GM21515 (cell line): ENCODE measurements around the gene RPS14.

Source experiments
- ATAC-seq: cut with Tn5 transposase; IDR thresholded peaks from one replicate; pipeline ENCODE4 v1.9.1; 2021; ENCODE audit not compliant: unreplicated experiment

RPS14 gene

DNA sequence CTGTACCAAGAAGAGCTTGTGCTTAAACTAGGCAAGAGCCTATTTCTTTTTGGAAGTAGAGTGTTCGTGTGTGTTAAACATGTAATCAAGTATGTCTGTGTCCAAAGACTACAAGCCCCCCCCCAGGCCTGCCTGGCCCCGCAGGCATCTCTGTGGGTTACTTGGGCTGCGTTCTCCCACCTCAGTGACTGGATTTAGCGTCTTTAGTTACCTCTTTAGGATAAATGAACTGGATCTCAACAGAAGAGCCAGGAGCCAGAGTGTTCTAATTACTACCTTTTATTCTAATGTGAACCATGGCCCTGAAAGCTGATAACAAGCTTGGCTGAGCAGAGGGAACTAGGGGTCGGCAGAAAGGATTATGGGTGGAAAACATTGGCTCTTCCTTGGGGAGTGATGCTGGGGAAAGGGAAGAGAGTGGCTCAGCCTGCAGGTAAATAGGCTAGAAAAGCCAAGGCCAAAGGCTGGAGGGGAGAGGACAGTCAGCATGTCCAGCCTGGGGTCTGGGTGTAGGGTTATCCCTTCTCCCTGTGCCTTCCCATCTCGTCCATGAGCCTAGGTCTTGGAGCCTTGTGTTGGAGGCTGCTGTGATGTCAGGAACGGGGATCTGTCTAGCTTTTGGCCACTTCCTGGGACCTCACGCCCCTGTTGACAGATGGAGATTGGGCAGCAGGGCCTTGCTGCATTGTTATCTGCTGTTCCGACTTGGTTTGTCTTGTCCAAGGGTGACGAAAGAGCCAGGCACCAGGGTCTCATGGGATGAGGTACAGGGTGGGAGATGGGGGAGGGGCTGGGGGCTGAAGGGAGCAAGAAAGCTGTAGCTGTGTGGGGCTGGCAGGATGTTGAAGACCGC is 47.9 kb downstream of the RPS14 start:
- ATAC-seq: no peak

DNA sequence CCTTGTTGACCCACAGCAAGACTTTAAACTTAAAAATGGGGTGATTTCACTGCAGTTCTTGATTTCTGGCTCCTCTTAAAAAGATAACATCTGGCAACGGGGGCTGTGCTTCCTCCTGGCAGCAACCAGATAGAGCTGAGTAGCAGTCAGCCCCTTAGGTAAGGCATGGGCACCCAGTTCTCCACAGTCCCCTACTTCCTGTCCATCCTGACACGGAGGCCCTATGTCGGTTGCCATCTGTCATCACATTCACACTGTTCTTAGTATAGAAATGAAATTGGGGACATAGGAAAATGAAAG is 48.5 kb downstream of the RPS14 start:
- no peak for ATAC-seq

DNA sequence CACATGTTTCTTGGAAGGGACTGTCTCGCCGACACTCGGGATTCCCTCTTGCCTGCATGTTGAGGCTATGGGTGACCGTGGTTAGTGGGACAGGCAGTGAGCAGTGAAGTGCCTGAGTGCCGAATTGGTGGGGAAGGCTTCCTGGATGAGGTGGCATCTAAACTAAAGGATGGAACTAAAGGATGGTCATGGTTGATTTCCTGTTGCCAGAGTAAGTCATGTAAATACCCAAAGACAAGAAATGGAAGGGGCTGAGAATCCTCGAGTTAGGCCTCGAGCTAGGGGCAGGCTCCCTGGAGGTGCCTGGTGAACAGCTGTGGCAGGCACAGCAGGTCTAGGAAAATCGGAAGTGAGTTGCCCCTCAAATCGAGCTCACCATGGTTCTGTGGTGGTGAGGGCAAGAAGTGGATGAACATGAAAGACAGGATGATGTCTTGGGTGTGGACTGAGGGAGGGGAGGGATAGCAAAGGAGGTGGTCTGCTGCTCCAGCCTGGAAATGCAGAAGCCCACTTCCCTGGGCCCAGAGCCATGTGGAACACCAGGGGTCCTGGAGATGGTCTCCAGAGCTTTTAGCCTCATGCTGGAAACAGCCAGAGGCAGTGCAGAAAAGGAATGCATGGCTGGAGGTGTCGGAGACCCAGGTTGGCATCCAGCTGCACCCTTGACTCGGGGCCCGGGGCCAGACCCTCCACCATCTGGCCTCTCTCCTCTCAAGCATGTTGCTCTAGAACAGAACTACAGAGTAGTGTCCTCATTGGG is 49.0 kb downstream of the RPS14 start:
- ATAC-seq: no peak

DNA sequence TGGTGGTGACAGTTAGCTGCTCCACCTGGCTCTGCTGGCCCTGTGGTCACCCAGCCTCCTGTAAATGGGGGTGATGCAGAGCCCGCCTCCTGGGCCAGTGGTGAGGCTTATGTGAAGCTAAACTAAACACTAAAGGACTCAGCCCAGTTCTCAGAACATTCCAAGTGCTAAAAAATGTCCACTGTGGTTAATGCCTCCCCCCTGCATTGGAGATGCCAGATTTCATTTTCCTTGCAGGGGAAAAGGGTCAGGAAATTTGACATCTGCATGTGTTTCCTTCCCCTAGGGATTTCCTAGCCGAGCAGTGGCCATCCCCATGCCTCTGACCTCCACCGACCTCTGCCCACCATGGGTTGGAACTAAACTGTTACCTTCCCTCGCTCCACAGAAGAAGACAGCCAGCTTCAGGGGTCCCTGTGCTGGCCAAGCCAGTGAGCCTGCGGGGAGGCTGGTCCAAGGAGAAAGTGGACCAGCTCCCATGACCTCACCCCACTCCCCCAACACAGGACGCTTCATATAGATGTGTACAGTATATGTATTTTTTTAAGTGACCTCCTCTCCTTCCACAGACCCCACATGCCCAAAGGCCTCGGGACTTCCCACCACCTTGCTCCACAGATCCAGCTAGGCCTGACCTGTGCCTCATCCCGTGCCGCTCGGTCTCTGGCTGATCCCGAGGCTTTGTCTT is 49.9 kb downstream of the RPS14 start:
- ATAC-seq: no peak

DNA sequence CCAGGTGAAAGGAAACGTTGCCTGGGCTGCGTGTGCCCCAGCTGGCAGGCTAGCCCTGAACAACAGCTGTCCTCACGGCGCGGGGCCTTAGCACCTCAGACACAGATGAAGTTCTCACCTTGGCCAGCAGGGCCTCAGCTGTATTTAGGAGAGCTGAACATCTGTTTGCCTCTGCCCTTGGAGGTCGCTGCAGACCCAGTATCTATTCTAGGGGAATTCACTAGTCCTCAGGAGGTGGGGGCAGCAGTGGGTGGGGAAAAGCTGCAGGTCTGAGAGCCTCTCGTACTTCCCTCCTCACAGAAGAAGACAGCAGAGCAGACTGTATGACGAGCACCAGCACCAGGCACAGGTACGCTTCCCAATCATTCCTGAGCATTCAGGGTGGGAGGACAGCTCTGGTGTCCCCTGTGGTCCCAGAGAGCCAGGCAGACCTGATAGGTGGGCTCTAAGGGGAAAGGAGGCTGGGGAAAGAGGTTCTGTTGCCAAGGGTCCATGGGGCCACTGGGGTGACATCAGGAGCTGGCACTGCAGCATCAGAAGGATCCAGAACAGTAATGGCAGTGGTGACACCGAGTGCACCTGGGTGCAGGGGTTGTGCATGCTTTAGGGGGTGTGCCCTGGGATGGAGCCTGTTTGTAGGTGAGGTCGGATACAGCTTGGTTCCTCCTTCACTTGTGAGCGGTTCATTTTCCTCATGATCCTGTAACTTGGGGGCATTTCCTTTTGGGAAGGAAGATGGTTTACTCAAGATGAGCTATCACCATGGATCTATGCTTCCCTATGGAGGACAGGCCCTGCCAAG is 50.6 kb downstream of the RPS14 start:
- peak; percentile 49 for ATAC-seq

DNA sequence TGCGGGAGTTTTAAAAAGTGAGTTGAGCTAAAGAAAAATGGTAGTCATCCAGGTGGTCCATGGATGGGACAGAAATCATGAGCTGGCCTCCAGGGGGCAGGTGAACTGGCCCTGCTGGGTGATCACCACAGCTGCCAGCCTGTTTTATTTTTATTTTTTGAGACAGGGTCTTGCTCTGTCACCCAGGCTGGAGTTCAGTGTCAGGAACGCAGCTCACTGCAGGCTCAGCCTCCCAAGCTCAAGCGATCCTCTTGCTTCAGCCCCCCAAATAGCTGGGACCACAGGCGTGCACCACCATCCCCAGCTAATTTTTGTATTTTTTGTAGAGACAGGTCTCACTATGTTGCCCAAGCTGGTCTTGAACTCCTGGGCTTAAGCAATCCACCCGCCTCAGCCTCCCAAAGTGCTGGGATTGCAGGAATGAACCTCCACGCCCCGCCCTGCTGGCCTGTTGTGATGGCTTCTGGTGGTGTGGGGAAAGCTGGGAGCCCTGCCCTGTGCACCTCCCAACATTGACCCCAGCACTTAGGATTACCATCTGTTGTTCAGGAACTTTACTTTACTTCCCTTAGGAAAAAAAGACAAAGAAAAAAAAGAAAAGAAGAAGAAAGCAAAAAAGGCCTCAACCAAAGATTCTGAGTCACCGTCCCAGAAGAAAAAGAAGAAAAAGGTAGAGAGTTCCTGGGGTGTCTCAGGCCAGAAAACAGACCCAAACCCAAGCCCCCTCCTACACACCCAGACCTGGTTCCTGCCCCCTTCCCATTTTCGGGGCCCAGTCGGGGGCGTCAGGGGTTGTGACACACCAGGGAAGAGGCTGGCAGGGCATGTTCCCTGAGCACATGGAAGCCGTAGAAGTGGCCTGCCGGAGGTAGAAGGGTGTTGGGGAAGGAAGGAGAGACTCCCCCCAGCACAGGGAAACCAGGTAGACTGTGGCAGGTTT is 51.5 kb downstream of the RPS14 start:
- no peak for ATAC-seq

DNA sequence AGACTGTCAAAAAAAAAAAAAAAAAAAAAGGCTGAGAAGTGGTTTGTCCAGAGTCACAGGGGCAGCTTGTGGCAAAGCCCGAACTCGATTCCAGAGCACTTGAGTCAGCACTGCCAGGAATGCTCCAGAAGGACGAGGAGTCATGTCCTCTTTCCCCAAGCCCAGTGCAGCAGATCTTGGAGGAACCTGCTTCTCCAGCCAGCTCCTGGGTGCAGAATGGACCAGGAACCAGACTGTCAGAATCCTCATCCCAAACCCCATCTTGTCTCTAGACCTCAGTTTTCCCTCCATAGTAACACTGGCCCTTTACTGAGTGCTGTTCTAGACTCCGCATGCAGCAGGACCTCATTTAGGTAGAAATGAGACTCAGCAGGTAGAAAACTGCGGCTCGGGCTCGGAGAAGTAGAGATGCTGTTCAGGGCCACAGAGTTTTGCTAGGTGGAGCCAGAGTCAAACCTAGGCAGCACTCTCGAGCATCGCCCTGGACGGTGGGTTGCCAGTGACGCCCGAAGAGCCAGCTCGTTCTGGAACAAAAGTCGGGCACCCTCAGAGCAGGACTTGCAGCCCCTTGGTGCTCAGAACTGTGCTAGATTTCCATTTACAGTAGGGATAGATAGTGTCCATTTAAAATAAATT is 52.3 kb downstream of the RPS14 start:
- ATAC-seq: no peak

DNA sequence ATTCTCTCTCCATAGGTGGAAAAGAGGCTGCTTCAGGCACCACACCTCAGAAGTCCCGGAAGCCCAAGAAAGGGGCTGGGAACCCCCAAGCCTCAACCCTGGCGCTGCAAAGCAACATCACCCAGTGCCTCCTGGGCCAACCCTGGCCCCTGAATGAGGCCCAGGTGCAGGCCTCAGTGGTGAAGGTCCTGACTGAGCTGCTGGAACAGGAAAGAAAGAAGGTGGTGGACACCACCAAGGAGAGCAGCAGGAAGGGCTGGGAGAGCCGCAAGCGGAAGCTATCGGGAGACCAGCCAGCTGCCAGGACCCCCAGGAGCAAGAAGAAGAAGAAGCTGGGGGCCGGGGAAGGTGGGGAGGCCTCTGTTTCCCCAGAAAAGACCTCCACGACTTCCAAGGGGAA is 53.3 kb downstream of the RPS14 start:
- ATAC-seq: no peak

DNA sequence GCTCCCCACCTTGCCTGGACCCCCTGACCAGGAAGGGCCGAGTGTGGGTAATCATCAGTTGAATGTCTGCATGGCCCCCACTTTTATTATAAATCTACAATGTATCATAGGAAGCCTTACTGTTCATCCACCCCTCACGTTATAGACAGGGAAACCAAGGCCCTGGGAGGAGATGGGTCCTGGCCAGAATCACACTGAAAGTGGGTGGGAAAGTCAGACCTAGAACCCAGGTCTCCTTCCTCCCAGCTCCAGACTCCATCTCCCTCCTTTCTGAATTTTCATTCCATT is 53.9 kb downstream of the RPS14 start:
- no peak for ATAC-seq

DNA sequence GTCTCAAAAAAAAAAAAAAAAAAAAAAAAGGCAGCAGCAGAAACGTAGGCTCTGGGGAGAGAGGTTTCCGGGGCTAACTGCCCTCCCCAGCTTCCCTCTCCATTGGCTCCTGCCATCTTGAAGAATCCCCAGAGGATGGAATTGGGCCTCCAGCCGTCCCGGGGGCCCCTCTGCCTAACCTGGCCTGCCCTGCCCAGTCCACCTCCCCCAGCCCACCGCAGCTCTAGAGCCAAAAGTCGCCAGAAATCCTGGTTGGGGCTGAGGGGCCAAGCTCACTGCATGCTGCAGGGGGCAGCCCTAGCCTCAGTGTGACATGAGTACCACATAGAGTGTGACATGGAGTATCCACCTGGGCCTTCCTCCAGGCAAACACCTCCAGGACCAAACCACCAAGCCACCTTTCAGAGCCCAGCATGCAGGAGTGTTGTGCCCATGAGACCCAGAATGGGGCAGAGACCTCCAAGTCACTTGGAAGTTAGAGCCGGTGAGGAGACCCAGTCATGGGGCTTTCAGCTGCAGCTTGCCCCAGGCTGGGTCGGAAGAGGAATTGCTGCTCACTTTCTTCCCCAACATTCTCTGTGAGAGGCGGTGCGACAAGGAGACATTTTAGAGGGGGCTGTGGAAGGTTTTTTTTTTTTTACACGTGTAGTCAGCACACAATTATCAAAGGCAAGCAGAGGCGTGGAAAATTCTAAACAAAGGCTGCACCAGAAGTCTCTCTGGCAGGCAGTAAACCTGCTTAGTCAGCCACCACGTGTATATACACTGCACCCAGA is 54.4 kb downstream of the RPS14 start:
- no peak for ATAC-seq

DNA sequence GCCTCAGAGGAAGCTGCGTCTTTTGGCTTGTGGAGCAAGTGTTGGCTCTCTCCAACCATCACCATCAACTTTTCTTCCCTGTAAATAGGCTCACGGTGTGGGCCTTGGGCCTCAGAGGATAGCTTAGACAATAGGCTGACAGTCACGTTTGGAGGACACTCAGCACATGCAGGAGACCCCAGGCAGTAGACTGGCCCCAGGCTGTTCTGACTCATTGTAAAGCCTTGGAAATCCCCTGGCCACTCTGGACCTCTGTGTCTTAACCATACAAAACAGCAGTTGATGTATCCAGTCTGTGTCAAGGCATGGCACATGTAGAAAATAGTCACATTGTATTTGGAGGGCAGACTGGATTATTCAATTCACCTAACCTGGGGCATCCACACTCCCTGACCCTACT is 55.4 kb downstream of the RPS14 start:
- ATAC-seq: no peak

DNA sequence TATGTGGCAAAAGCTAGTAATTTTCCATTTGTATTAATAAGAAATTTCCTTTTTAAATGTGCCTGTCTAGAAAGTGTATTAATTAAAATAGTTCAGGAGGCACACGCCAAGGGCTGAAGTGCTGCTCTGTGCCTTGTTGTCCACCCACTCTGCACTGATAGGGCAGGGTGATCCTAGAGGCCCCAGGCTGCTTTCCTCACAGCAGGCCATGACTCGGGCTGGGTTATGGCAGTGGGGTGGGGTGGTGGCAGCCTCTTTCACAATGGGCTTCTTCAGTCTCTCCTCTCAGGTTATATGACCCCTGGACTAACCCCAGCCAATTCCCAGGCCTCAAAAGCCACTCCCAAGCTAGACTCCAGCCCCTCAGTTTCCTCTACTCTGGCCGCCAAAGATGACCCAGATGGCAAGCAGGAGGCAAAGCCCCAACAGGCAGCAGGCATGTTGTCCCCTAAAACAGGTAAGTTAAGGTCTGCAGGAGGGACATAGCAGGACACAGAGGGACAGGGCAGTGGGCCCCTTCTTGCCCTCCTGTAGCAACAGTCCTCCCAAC is 56.4 kb downstream of the RPS14 start:
- no peak for ATAC-seq

DNA sequence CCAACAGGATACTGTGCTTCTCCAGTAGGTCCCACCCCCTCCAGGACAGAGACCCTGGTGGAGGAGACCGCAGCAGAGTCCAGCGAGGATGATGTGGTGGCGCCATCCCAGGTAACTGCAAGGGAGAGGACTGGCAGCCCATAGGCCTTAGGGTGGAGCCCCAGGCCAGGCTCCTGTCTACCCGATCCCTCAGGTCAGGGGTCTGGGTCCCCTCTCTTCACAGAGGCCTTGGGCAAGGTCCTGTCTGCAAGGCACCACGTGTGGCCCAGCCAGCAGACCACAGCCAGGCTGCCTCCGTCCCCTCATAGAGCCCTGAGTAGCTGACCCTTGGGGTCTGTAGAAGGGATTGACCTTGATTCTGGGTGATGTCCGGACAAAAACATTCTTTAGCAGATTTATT is 56.9 kb downstream of the RPS14 start:
- ATAC-seq: no peak
